Liver (tissue), 9 donors: ENCODE data around the gene TRIM15. TPM values are rescaled to one million over a fixed set of nuclear protein-coding genes. Genes with fewer than 3 reads are reported as not detected.

ENCODE experiments used
- DNase-seq: peaks from one replicate; pipeline ENCODE4 v3.0.0-alpha.2; 2017; ENCODE audit warnings: low spot score
- H3K27ac ChIP-seq, 2 donors: one replicate each; pipeline ENCODE4 v1.7.0; 2013; ENCODE audit warnings: inconsistent platforms in 2 of 2, low read length in 2 of 2, control low read depth in 1 of 2, low read depth in 1 of 2, mild to moderate bottlenecking in 1 of 2
- H3K27me3 ChIP-seq, 4 donors: one replicate each; pipeline versions ENCODE4 v1.6.1 to v1.7.0; 2013; ENCODE audit warnings: low read length in 3 of 4, inconsistent platforms in 1 of 4, mild to moderate bottlenecking in 1 of 4, moderate library complexity in 1 of 4; ENCODE audit not compliant: control insufficient read depth in 4 of 4, insufficient read depth in 4 of 4
- H3K36me3 ChIP-seq, 4 donors: one replicate each; pipeline versions ENCODE4 v1.6.1 to v1.7.0; 2013; ENCODE audit warnings: low read length in 3 of 4, mild to moderate bottlenecking in 3 of 4, low read depth in 1 of 4, moderate library complexity in 1 of 4; ENCODE audit not compliant: control insufficient read depth in 4 of 4, insufficient read depth in 3 of 4
- H3K4me1 ChIP-seq, 4 donors: one replicate each; pipeline versions ENCODE4 v1.6.1 to v1.7.0; 2013; ENCODE audit warnings: low read length in 3 of 4, mild to moderate bottlenecking in 3 of 4, moderate library complexity in 1 of 4; ENCODE audit not compliant: control insufficient read depth in 4 of 4, insufficient read depth in 4 of 4
- H3K4me3 ChIP-seq, 3 donors: one replicate each; pipeline versions ENCODE4 v1.6.1 to v1.7.0; 2013; ENCODE audit warnings: low read length in 3 of 3, control low read depth in 1 of 3, low read depth in 1 of 3, mild to moderate bottlenecking in 1 of 3
- H3K9ac ChIP-seq, 2 donors: one replicate each; pipeline ENCODE4 v1.7.0; 2013; ENCODE audit warnings: low read length in 2 of 2, mild to moderate bottlenecking in 2 of 2, moderate library complexity in 2 of 2, control low read depth in 1 of 2, low read depth in 1 of 2
- H3K9me3 ChIP-seq, 4 donors: one replicate each; pipeline versions ENCODE4 v1.6.1 to v1.7.0; 2013; ENCODE audit warnings: low read length in 3 of 4; ENCODE audit not compliant: control insufficient read depth in 4 of 4
- FOXA2 ChIP-seq: IDR thresholded peaks from 2 replicates; pipeline ENCODE4 v1.6.1; 2016; ENCODE audit warnings: antibody characterized with exemption
- GABPA ChIP-seq, 2 donors: IDR thresholded peaks in 1 of 2; conservative IDR thresholded peaks in 1 of 2; 2 replicates each; pipeline ENCODE4 v1.6.1; 2016; ENCODE audit warnings: antibody characterized with exemption in 2 of 2, mild to moderate bottlenecking in 1 of 2, moderate library complexity in 1 of 2
- HNF4A ChIP-seq, 2 donors: conservative IDR thresholded peaks; 2 replicates each; pipeline ENCODE4 v1.6.1; 2016; ENCODE audit warnings: antibody characterized with exemption in 2 of 2, mild to moderate bottlenecking in 2 of 2
- HNF4G ChIP-seq: IDR thresholded peaks from 2 replicates; pipeline ENCODE4 v1.6.1; 2016; ENCODE audit warnings: antibody characterized with exemption
- RAD21 ChIP-seq, 2 donors: IDR thresholded peaks; 2 replicates each; pipeline ENCODE4 v1.6.1; 2016; ENCODE audit warnings: antibody characterized with exemption in 2 of 2, mild to moderate bottlenecking in 2 of 2
- RXRA ChIP-seq, 2 donors: IDR thresholded peaks; 2 replicates each; pipeline ENCODE4 v1.6.1; 2017 to 2018; ENCODE audit warnings: antibody characterized with exemption in 2 of 2, mild to moderate bottlenecking in 1 of 2
- TAF1 ChIP-seq: conservative IDR thresholded peaks from 2 replicates; pipeline ENCODE4 v1.6.1; 2016; ENCODE audit warnings: antibody characterized with exemption, mild to moderate bottlenecking
- WGBS: extraction: QIAGEN DNeasy Blood & Tissue Kit; methylation state at CpG from one replicate; pipeline ENCODE4 v1.1.7; 2013; 5-methylcytosine and 5-hydroxymethylcytosine counted together
- polyA plus RNA-seq, 2 donors: library from polyadenylated mRNA; stranded (reverse) in 1 of 2; unstranded in 1 of 2; fragments of 200-250 nt in 1 of 2; fragments of >200 nt in 1 of 2; fragmentation: Nextera tagmentation in 1 of 2; extraction: Ambion mirVana in 1 of 2; gene quantifications; one replicate each; pipeline versions ENCODE4 v1.2.1 to v1.2.3, GENCODE V29; 2013 to 2015
- total RNA-seq, 2 donors: library from RNA; depleted of rRNA; stranded (reverse); fragments of >200 nt; gene quantifications; one replicate each; pipeline ENCODE4 v1.2.3, GENCODE V29; 2014
- TF ChIP-seq, protein P1 (sequence below): IDR thresholded peaks from 2 replicates; pipeline ENCODE4 v1.6.1; 2016; ENCODE audit warnings: antibody characterized with exemption
- TF ChIP-seq, protein P2 (sequence below): IDR thresholded peaks from 2 replicates; pipeline ENCODE4 v1.6.1; 2016; ENCODE audit warnings: antibody characterized with exemption
- TF ChIP-seq, protein P3 (sequence below): IDR thresholded peaks from 2 replicates; pipeline ENCODE4 v1.6.1; 2016; ENCODE audit warnings: antibody characterized with exemption, mild to moderate bottlenecking
- donor health status: healthy.
- donor health status: healthy.
- donor health status: healthy.
- donor health status: healthy.
- donor health status: healthy.

TRIM15 gene
- total and polyA plus RNA-seq, 4 donors: 1.6 to 2.8 (median 1.9) TPM

DNA sequence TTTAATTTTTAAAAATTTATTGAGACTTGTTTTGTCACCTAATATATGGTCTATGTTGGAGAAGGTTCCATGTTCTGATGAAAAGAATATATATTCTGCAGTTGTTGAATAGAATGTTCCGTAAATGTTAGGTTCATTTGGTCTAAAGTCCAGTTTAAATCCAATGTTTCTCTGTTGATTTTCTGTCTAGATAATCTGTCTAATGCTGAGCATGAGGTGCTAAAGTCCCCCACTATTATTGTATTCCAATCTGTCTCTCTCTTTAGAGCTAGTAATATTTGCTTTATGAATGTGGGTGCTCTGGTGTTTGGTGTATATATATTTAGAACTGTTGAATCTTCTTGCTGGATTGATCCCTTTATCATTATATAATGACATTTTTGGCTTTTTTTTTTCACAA, 15.5 kb downstream of the TRIM15 start:
- H3K36me3 ChIP-seq: no peaks in the 10 kb centered on the region
- no peak for DNase-seq
- no peak overlapping the region for H3K4me3 ChIP-seq
- H3K27me3 ChIP-seq: no peaks in the 10 kb centered on the region
- H3K4me1 ChIP-seq: no peaks in the 10 kb centered on the region
- no peaks in the 10 kb centered on the region for H3K9me3 ChIP-seq
- TF ChIP-seq TAF1 (no peak), HNF4A (conservative IDR thresholded peaks at IDR 0.05) (peak; percentile 61 to 74)
- no peak overlapping the region for H3K9ac ChIP-seq
- no peak overlapping the region for H3K27ac ChIP-seq
- 33% methylated on average over 1 of the region's 1 CpG for WGBS

DNA sequence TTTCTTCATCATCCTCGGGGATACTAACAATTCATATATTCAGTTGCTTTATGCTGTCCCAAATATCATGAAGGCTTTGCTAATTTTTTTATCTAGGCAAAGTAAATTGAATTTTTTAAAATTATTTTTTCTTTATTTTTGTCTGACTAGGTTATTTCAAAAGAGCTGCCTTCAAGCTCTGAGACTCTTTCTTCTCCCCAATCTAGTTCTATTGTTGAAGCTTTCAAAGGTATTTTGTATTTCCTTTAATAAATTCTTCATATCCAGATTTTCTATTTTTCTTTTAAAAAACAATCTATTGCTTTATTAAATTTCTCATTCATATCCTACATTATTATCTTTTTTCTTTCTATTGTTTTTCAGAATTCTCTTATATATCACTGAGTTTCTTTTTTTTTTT, 16.8 kb downstream of the TRIM15 start:
- H3K4me1 ChIP-seq: no peaks in the 10 kb centered on the region
- no peak overlapping the region for H3K9ac ChIP-seq
- no peak overlapping the region for H3K27ac ChIP-seq
- TF ChIP-seq GABPA (IDR thresholded peaks at IDR 0.05 in 1 of 2, conservative IDR thresholded peaks at IDR 0.05 in 1 of 2) (no peak), RXRA (IDR thresholded peaks at IDR 0.05) (no peak), FOXA2 (no peak), RAD21 (IDR thresholded peaks at IDR 0.05) (no peak), TAF1 (no peak), HNF4A (conservative IDR thresholded peaks at IDR 0.05) (no peak)
- TF ChIP-seq, protein P1, sequence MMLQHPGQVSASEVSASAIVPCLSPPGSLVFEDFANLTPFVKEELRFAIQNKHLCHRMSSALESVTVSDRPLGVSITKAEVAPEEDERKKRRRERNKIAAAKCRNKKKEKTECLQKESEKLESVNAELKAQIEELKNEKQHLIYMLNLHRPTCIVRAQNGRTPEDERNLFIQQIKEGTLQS: no peak
- TF ChIP-seq, protein P2, sequence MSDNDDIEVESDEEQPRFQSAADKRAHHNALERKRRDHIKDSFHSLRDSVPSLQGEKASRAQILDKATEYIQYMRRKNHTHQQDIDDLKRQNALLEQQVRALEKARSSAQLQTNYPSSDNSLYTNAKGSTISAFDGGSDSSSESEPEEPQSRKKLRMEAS: no peak
- H3K9me3 ChIP-seq: no peaks in the 10 kb centered on the region
- no peaks in the 10 kb centered on the region for H3K27me3 ChIP-seq
- WGBS: 89% methylated on average over 1 of the region's 1 CpG
- no peak overlapping the region for H3K4me3 ChIP-seq
- H3K36me3 ChIP-seq: peaks cover 1 to 7% (median 4%) of the 10 kb centered on the region in 4 donors
- DNase-seq: no peak

DNA sequence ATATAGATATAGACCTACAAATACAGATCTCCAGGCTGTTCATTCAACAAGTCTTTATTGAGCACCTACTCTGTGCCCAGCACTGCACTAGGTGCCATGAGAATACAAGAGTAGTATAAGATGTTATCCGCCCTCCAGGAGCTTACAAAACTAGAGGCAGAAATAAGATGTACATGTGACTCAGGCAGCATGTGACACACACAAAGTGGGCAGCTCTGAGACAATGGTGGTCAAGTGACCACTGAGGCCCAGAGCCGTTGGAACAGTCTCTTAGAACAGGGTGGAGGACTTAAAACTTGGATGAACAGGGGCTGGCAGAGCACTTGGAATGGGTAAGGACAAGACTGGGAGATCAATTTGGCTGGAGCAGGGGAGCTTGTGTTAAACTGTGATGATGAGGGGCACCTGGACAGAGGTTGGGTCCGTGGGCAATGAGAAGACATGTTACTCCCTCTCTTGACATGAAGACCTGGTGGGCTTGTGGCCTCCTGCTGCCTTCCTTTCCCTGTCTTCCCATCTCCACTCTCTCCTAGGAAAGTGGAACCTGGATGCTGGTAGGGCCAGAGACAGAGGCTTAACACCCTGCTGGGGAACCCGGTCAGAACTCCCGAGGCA, 21.2 kb downstream of the TRIM15 start:
- H3K4me3 ChIP-seq: no peak overlapping the region
- WGBS: 89% methylated on average over 5 of the region's 5 CpGs
- no peak for DNase-seq
- no peak for TF ChIP-seq HNF4G
- TF ChIP-seq, protein P3, sequence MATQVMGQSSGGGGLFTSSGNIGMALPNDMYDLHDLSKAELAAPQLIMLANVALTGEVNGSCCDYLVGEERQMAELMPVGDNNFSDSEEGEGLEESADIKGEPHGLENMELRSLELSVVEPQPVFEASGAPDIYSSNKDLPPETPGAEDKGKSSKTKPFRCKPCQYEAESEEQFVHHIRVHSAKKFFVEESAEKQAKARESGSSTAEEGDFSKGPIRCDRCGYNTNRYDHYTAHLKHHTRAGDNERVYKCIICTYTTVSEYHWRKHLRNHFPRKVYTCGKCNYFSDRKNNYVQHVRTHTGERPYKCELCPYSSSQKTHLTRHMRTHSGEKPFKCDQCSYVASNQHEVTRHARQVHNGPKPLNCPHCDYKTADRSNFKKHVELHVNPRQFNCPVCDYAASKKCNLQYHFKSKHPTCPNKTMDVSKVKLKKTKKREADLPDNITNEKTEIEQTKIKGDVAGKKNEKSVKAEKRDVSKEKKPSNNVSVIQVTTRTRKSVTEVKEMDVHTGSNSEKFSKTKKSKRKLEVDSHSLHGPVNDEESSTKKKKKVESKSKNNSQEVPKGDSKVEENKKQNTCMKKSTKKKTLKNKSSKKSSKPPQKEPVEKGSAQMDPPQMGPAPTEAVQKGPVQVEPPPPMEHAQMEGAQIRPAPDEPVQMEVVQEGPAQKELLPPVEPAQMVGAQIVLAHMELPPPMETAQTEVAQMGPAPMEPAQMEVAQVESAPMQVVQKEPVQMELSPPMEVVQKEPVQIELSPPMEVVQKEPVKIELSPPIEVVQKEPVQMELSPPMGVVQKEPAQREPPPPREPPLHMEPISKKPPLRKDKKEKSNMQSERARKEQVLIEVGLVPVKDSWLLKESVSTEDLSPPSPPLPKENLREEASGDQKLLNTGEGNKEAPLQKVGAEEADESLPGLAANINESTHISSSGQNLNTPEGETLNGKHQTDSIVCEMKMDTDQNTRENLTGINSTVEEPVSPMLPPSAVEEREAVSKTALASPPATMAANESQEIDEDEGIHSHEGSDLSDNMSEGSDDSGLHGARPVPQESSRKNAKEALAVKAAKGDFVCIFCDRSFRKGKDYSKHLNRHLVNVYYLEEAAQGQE: no peak
- no peak overlapping the region for H3K27ac ChIP-seq
- no peaks in the 10 kb centered on the region for H3K27me3 ChIP-seq
- H3K36me3 ChIP-seq: peaks cover 12 to 43% (median 39%) of the 10 kb centered on the region in 4 donors
- H3K4me1 ChIP-seq: no peaks in the 10 kb centered on the region
- H3K9me3 ChIP-seq: no peaks in the 10 kb centered on the region
- H3K9ac ChIP-seq: no peak overlapping the region
